K562 (cell line): ENCODE measurements around the gene HOXB7. TPM values are rescaled to one million over a fixed set of nuclear protein-coding genes. Genes with fewer than 3 reads are reported as not detected.
A peak's percentile ranks its signal among the peaks of the same experiment; 100 is the strongest.

Source experiments
- BCLAF1 ChIP-seq, 2 experiments: fragments of 450-650 bp in 1 of 2; IDR thresholded peaks; 2 replicates each; pipeline ENCODE4 v1.6.1; 2011 to 2017; ENCODE audit warnings: low read depth in 2 of 2, antibody characterized with exemption in 1 of 2, borderline replicate concordance in 1 of 2, low read length in 1 of 2, mild to moderate bottlenecking in 1 of 2, mixed read lengths in 1 of 2; ENCODE audit not compliant: control insufficient read depth in 1 of 2
- BRF2 ChIP-seq: IDR thresholded peaks from 3 replicates; pipeline ENCODE4 v1.6.1; 2011; ENCODE audit warnings: borderline replicate concordance, mild to moderate bottlenecking; ENCODE audit not compliant: insufficient read length, insufficient read depth
- CXXC5 ChIP-seq: fragments of 250-450 bp; sonication (Bioruptor Pico); IDR thresholded peaks from 2 replicates; pipeline ENCODE4 v1.8.0; 2022; ENCODE audit warnings: inconsistent platforms, mild to moderate bottlenecking, moderate library complexity
- ERF ChIP-seq: fragments of 450-650 bp; formaldehyde crosslinking; IDR thresholded peaks from 2 replicates; pipeline ENCODE4 v1.4.0; 2020; ENCODE audit warnings: mild to moderate bottlenecking, mixed read lengths
- KDM5B ChIP-seq: fragments of 200-600 bp; sonication (generic); IDR thresholded peaks from 2 replicates; pipeline ENCODE4 v1.6.1; 2012; ENCODE audit warnings: low read depth, mild to moderate bottlenecking, moderate library complexity, low read length, control low read depth, inconsistent platforms; ENCODE audit not compliant: insufficient replicate concordance
- MITF ChIP-seq: IDR thresholded peaks from 2 replicates; pipeline ENCODE4 v1.6.1; 2014; ENCODE audit warnings: antibody characterized with exemption
- NBN ChIP-seq: fragments of 450-650 bp; IDR thresholded peaks from 2 replicates; pipeline ENCODE4 v1.6.1; 2016; ENCODE audit warnings: low read depth, mild to moderate bottlenecking
- NONO ChIP-seq, 2 experiments: fragments of 200-400 bp in 1 of 2; fragments of 450-650 bp in 1 of 2; formaldehyde crosslinking in 1 of 2; IDR thresholded peaks; 2 replicates each; pipeline ENCODE4 v1.6.1; 2017; ENCODE audit warnings: low read depth in 2 of 2, mild to moderate bottlenecking in 2 of 2, moderate library complexity in 2 of 2, low read length in 1 of 2
- PHF20 ChIP-seq: fragments of 450-650 bp; IDR thresholded peaks from 2 replicates; pipeline ENCODE4 v1.6.1; 2018; ENCODE audit not compliant: partially characterized antibody
- POLR2H ChIP-seq: IDR thresholded peaks from 2 replicates; pipeline ENCODE4 v1.6.1; 2016; ENCODE audit warnings: missing genetic modification characterization, low read depth, mild to moderate bottlenecking, control low read depth, missing compliant biosample characterization, moderate library complexity
- SPI1 ChIP-seq: IDR thresholded peaks from 2 replicates; pipeline ENCODE4 v1.6.1; 2011; ENCODE audit warnings: low read depth, low read length, control low read depth, borderline replicate concordance
- THAP7 ChIP-seq: fragments of 250-450 bp; sonication (Bioruptor Pico); IDR thresholded peaks from 2 replicates; pipeline ENCODE4 v1.5.0; 2021
- ZMIZ1 ChIP-seq, 2 experiments: fragments of 150-350 bp in 1 of 2; IDR thresholded peaks; 2 replicates each; pipeline ENCODE4 v1.6.1; 2012 to 2016; ENCODE audit warnings: low read depth in 2 of 2, low read length in 2 of 2, mild to moderate bottlenecking in 1 of 2, moderate library complexity in 1 of 2
- ZNF121 ChIP-seq: sonication (generic); formaldehyde crosslinking; conservative IDR thresholded peaks from 2 replicates; pipeline ENCODE4 v1.8.0; 2022; ENCODE audit warnings: missing genetic modification reagents
- ZNF696 ChIP-seq: fragments of 250-450 bp; sonication (Bioruptor Pico); conservative IDR thresholded peaks from 2 replicates; pipeline ENCODE4 v1.4.0; 2020; ENCODE audit warnings: mild to moderate bottlenecking, moderate library complexity
- ZNF79 ChIP-seq: fragments of 250-450 bp; sonication (Bioruptor Pico); IDR thresholded peaks from 2 replicates; pipeline ENCODE4 v1.4.0; 2020; ENCODE audit warnings: low read depth, mild to moderate bottlenecking, moderate library complexity
- polyA plus RNA-seq, 8 experiments: library from polyadenylated mRNA; depleted of rRNA in 4 of 8; stranded (reverse) in 5 of 8; unstranded in 3 of 8; fragments of >200 nt; fragmentation: Nextera tagmentation in 2 of 8; fragmentation: Illumina TruSeq in 1 of 8; extraction: Ambion mirVana in 2 of 8; extraction: Trizol in 1 of 8; gene quantifications; 2 replicates each; pipeline versions ENCODE4 v1.2.1 to v1.2.3, GENCODE V29; 2011 to 2014; ENCODE audit warnings: inconsistent platforms in 1 of 8, missing spikeins in 1 of 8
- total RNA-seq, 7 experiments: library from RNA; depleted of rRNA in 6 of 7; stranded (reverse); fragments of >200 nt in 6 of 7; fragmentation: Illumina TruSeq in 2 of 7; extraction: Trizol in 2 of 7; gene quantifications; 2 replicates each; pipeline versions ENCODE4 v1.2.1 to v1.2.3, GENCODE V29; 2011 to 2021; ENCODE audit warnings: low replicate concordance in 1 of 7

The HOXB7 gene
- total and polyA plus RNA-seq, 9 of the 15 experiments (the other 6 are each of a cell fraction or from before 2014, with no cell fraction given): 5.5 to 16.7 (median 8.3) TPM

GRCh38 chr17:48625495-48626244 is 14.9 kb upstream of the HOXB7 start (continued):
- TF ChIP-seq NONO (IDR thresholded peaks at IDR 0.05; ENCODE audit: low read depth in 2 of 2, low read length in 1 of 2) (peak; percentile 29 to 53; a peak in 2 of 4 replicates), NBN (no peak), KDM5B (no peak), ZNF696 (no peak), MITF (no peak), THAP7 (CRISPR knock-in tag) (no peak), POLR2H (tag) (no peak; the same call in 1 of the 2 replicates), ZNF79 (CRISPR knock-in tag) (no peak), CXXC5 (no peak), ZNF121 (CRISPR knock-in tag) (no peak), SPI1 (no peak), PHF20 (no peak), BCLAF1 (IDR thresholded peaks at IDR 0.05; ENCODE audit: borderline replicate concordance in 1 of 2, control insufficient read depth in 1 of 2, low read depth in 2 of 2, low read length in 1 of 2) (no peak), ERF (CRISPR knock-in tag) (no peak), ZMIZ1 (IDR thresholded peaks at IDR 0.05; ENCODE audit: low read depth in 2 of 2, low read length in 2 of 2) (0 out of 4 replicates have a peak, but pooled peaks of 1 of the 2 experiments have one; percentile 12), BRF2 (no peak)
